Endothelial cell (in vitro differentiated cells): ENCODE results near the gene OR2T34. TPM values are rescaled to one million over a fixed set of nuclear protein-coding genes. Genes with fewer than 3 reads are reported as not detected.
A peak's percentile ranks its signal among the peaks of the same experiment; 100 is the strongest.
"Not testable (repeated sequence)": the region's sequence is repeated elsewhere in the genome, so short reads cannot be mapped to it uniquely, and the experiment has no call there.

Source experiments
- DNase-seq: peaks from one replicate; pipeline ENCODE4 v3.0.0; 2021; ENCODE audit warnings: low spot score
- H3K27ac Mint-ChIP-seq: one replicate; pipeline ENCODE4 v1.8.0; 2021; ENCODE audit warnings: mixed read lengths, inconsistent platforms; ENCODE audit not compliant: unreplicated experiment
- H3K27me3 Mint-ChIP-seq: one replicate; pipeline ENCODE4 v1.8.0; 2021; ENCODE audit warnings: mild to moderate bottlenecking, moderate library complexity, mixed read lengths, inconsistent platforms; ENCODE audit not compliant: unreplicated experiment
- H3K36me3 Mint-ChIP-seq: one replicate; pipeline ENCODE4 v1.8.0; 2021; ENCODE audit warnings: mild to moderate bottlenecking, low read depth, mixed read lengths, inconsistent platforms; ENCODE audit not compliant: unreplicated experiment
- H3K4me1 Mint-ChIP-seq: one replicate; pipeline ENCODE4 v1.8.0; 2021; ENCODE audit warnings: mild to moderate bottlenecking, mixed read lengths, inconsistent platforms; ENCODE audit not compliant: unreplicated experiment
- H3K4me3 Mint-ChIP-seq: one replicate; pipeline ENCODE4 v1.8.0; 2021; ENCODE audit warnings: mild to moderate bottlenecking, mixed read lengths, inconsistent platforms; ENCODE audit not compliant: unreplicated experiment
- H3K9me3 Mint-ChIP-seq: one replicate; pipeline ENCODE4 v1.8.0; 2021; ENCODE audit warnings: mixed read lengths, inconsistent platforms; ENCODE audit not compliant: unreplicated experiment
- long read RNA-seq: library from polyadenylated mRNA; unstranded; transcript quantifications from one replicate; pipeline ENCODE4 v2.0.0, GENCODE V29; 2020; ENCODE audit not compliant: unreplicated experiment
- total RNA-seq: library from RNA; stranded (reverse); fragmentation: NEBNext Ultra II Directional; extraction: Animal tissue kit (Norgen Biotek cat#: 25700); gene quantifications from one replicate; pipeline ENCODE4 v1.2.1, GENCODE V29; 2021; ENCODE audit not compliant: unreplicated experiment
- TF ChIP-seq, protein P1 (sequence below): fragments of 200-600 bp; sonication (generic); IDR thresholded peaks from one replicate; pipeline ENCODE4 v1.5.0; 2021; ENCODE audit warnings: antibody characterized with exemption; ENCODE audit not compliant: unreplicated experiment

Gene OR2T34, protein sequence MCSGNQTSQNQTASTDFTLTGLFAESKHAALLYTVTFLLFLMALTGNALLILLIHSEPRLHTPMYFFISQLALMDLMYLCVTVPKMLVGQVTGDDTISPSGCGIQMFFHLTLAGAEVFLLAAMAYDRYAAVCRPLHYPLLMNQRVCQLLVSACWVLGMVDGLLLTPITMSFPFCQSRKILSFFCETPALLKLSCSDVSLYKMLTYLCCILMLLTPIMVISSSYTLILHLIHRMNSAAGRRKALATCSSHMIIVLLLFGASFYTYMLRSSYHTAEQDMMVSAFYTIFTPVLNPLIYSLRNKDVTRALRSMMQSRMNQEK
- total RNA-seq, result not detected
- long read RNA-seq, result 0 reads

DNA sequence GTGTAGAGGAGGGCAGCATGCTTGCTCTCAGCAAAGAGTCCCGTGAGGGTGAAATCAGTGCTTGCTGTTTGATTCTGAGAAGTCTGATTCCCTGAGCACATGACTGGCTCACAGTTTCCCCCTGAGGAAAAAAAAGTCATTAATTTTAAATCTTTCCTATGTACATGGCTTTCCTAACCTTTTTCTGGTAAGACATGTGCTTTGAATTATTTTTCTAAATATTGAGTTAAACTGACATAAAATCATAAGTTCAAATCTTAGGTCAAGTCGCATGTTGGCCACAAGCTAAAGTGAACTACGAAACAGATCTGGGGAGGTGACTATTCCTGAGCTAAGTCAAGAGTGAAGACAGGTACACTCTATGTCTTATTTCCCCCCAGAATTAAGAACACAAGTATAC, at the start of gene OR2T34:
Gene OR2T34 (minus strand): TSS at position 101 of the 400 bp plus-strand sequence. CDS start 0 bp downstream, at position 101.
- not testable (repeated sequence) for H3K36me3 Mint-ChIP-seq, DNase-seq, H3K4me3 Mint-ChIP-seq, H3K27ac Mint-ChIP-seq, H3K27me3 Mint-ChIP-seq, H3K4me1 Mint-ChIP-seq
- H3K9me3 Mint-ChIP-seq, result peaks cover 10% of the 10 kb centered on the region

DNA sequence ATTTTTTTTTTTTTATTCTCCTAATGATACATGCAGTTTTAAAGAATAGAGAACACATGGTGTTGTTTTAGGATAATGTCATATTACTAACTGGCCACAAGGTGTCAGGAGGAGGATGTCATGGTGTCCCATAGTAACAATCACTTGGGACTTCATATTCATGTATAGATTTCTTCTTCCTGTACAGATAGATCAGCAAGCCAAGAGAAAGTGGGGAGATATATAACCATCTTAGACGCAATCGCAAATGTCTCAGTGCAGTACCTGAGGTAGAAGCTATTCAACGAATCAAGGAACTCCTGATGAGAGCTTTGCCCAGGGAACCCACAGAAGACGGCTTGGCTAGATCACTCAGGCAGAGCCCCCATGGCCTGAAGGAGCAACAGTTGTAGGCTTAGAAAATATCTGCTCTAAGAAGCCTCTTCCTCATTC, 48.0 kb upstream of the OR2T34 start:
- Mint-ChIP-seq H3K9me3 (peaks cover 9% of the 10 kb centered on the region), H3K4me1 (no peaks in the 10 kb centered on the region), H3K36me3 (no peaks in the 10 kb centered on the region), H3K4me3 (no peak overlapping the region), H3K27ac (no peak overlapping the region), H3K27me3 (peaks cover 4% of the 10 kb centered on the region)
- TF ChIP-seq, protein P1, sequence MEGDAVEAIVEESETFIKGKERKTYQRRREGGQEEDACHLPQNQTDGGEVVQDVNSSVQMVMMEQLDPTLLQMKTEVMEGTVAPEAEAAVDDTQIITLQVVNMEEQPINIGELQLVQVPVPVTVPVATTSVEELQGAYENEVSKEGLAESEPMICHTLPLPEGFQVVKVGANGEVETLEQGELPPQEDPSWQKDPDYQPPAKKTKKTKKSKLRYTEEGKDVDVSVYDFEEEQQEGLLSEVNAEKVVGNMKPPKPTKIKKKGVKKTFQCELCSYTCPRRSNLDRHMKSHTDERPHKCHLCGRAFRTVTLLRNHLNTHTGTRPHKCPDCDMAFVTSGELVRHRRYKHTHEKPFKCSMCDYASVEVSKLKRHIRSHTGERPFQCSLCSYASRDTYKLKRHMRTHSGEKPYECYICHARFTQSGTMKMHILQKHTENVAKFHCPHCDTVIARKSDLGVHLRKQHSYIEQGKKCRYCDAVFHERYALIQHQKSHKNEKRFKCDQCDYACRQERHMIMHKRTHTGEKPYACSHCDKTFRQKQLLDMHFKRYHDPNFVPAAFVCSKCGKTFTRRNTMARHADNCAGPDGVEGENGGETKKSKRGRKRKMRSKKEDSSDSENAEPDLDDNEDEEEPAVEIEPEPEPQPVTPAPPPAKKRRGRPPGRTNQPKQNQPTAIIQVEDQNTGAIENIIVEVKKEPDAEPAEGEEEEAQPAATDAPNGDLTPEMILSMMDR, result peak; percentile 43
- no peak for DNase-seq

DNA sequence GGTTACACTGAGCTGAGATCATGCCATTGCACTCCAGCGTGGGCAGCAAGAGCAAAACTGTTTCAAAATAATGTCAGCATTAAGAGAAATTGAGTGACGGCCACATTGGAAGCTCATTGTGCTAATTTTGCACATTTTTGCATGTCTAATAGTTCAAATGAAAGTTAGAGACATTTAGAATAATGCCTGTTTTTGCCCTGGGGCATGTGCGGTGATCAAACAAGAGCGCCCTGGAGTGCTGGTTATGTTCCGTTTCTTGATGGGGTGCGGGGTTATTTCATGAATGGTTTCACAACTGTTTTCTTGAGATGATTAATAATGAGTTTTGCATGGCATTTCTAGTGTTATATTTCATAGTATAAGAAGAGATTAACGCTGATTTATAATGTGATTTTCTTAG, 47.2 kb upstream of the OR2T34 start:
- Mint-ChIP-seq H3K27me3 (peaks cover 4% of the 10 kb centered on the region), H3K9me3 (peaks cover 9% of the 10 kb centered on the region), H3K27ac (no peak overlapping the region), H3K4me1 (no peaks in the 10 kb centered on the region), H3K36me3 (no peaks in the 10 kb centered on the region), H3K4me3 (no peak overlapping the region)
- no peak for DNase-seq
- TF ChIP-seq, protein P1, result no peak

DNA sequence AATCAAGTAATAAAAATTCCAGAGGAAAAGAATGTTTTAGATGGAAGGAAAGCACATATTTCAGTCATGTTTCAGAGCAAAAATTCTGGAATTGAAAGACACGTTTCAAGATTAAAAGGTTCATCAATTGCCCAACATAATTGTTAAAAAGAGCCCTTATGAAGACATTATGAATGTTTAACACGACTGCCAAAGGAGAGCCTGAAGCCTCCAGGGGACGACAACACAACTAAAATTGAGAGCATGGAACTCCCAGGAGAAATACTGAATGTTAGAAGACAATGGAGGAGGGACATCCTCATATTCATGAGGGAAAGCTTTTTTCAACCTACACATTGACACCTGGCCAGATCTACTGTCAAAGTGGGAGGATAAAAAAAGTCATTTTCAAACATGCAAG, 44.3 kb upstream of the OR2T34 start:
- Mint-ChIP-seq H3K9me3 (peaks cover 17% of the 10 kb centered on the region), H3K4me3 (no peak overlapping the region), H3K27ac (no peak overlapping the region), H3K27me3 (peaks cover 4% of the 10 kb centered on the region), H3K36me3 (no peaks in the 10 kb centered on the region), H3K4me1 (no peaks in the 10 kb centered on the region)
- TF ChIP-seq, protein P1, result no peak
- no peak for DNase-seq

DNA sequence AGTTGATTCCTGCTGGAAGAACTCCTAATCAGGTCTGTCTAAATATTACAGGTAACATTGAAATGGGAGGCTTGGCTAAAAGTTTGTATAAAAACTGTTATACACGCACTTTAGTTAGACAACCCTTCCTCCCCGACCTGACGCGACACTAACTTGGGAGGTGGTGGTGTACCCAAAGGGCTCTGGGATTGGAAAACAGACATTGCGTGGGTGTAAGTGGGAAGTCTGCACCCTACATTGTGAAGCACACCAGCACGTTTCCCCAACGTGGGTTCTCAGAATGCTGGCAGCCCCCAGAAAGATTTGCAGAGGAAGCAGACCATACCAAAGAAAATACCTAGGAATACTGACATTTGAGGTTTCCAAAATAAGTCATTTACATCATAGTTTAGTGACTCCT, 43.6 kb upstream of the OR2T34 start:
- no peaks in the 10 kb centered on the region for H3K36me3 Mint-ChIP-seq
- no peak overlapping the region for H3K4me3 Mint-ChIP-seq
- peaks cover 4% of the 10 kb centered on the region for H3K27me3 Mint-ChIP-seq
- no peaks in the 10 kb centered on the region for H3K4me1 Mint-ChIP-seq
- no peak for DNase-seq
- H3K27ac Mint-ChIP-seq, result no peak overlapping the region
- TF ChIP-seq, protein P1, result no peak
- peaks cover 17% of the 10 kb centered on the region for H3K9me3 Mint-ChIP-seq
